ENCODE results near the gene PABPN1L.
"Not testable (repeated sequence)": the region's sequence is repeated elsewhere in the genome, so short reads cannot be mapped to it uniquely, and the experiment has no call there.

Gene PABPN1L

DNA sequence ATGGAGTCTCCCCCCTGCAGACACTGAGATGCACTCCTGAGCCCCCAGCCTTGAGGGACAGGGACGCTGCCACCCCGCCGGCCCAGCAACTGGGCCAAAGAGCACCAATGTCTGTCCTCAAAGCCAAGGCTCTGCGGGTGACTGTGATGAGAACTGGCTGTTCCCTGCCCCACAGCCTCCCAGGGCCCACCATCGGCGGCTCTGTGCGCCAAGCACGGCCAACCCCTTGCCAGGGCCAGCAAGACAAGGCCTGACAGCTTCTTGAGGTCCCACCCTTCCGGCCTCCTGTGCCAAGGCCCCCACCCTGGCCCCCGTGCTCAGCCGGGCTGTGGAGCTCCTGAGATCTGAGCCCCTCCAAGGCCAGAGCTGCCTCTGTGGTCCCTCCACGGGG, 34.2 kb upstream of the PABPN1L start:
- no peak for DNase-seq

DNA sequence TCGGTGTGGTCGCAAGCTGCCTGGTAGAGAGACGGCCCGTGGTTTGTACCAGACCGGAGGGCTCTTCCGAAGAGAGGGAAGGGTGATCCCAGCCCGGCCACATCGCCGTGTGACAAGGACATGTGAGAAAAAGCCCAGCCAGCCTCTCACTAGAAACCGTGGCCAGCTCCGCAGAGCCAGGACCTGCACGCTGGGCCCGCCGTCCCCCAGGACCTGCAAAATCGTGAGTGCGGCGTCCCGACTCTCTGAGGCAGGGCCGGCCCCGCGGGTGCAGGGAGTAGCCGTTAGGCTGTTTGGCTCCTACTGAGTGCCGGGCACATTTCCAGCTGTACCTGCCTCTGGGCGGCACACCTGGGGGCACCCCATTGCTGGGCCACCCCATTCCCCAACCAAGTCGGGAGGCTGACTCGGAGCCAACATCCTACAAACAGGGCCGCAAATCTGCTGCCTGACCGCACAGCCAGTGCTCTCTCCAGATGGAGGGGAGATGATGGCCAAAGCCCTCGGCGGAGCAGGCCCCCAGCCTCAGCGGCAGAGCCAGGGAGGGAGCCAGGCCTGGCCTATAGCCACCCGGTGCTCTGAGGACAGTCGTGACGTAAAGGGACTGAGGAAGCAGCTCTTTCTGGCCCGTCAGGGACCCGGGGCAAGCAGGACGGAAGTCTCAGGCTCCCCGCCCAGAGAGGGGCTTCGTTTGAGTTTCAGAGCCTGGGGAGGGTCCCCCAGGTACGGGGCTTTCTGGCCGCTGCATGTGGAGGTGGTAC, 33.6 kb upstream of the PABPN1L start:
- DNase-seq: no peak

DNA sequence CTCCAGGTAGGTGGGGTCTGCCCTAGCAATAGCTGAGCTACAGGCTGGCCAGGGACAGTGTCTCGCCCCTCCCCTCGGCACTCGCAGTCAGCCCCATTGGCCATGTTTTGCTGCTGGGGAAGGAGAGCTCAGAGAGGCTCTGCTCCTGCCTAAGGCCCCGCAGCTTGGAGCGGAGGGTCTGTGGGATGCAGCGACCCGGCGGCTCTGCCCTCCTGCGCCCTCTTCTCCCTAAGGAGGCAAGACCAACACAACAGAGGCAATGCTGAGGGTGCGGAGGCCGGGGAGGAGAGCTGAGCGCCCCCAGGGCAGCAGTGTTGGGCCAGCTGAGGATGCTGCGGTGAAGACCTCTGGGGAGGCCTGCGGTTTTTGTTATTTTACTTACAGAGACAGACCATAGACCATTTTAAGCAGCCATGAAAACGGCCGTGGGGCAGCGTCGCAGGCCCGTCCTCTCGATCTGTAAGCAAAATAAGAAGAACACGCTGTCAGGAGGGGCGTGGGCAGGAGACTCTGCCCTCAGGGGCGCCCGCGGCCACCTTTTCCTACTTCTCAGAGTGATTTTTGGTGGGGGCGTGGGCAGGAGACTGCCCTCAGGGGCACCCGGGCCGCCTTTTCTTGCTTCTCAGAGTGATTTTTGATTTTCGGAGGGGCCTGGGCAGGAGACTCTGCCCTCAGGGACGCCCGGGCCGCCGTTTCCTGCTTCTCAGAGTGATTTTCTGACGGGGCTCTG, 31.4 kb upstream of the PABPN1L start:
- no peak for DNase-seq

DNA sequence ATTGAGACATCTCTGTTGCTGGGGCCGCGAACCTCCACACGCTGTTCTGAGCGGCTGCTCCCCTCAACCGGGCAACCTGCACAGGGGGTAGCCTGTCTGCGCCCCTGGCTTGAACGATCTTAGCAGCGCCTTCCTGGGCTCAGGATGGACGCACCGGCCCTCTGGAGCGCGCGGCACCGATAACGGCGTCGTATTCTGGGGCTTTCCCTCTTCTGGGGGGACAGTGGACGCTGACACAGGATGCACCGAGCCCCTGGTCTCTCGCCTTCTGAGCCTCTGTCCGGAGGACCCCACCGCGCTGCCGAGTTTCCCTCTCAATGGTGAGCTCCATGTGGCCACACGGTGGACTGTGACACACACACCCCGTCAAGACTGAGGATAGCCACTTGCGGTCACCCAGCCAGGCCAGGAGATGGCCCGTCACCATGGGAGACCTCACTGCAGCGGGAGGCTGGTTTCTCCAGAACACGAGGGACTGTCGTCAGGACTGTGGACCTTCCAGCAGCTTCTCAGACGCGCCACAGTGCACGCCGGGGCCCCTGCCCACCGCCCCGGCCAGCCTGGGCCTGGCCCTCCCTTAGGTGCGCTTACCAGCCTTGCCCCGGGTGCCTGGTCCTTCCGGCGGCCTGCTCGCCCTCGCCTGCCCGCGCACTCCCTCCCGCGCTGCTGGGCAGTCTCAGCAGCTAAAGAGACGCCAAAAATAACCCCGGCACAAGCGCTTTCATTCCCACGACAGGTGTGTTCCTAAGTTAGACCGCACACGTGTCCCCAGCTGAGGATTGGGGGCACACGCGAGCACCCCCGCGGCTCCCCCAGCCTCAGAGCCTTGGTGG, 30.0 kb upstream of the PABPN1L start:
- no peak for DNase-seq

DNA sequence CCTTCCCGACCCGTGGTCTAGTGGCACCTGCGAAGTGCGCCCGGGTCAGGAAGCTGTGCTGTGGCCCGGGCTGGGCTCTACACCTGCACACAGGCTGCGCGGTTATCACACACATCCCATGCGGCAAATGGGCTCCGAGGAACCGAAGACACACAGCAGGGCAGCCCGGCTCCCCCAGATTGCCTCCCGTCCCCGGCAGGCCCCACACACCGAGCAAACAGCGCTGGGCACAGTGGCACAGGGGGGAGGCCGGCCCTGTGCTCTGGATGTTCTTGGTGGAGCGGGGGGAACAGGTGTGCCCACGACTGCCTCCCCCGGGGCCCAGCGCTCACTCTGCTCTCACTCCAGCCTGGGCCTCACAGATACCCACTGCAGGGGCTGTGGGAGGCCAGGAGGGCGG, 28.9 kb upstream of the PABPN1L start:
- DNase-seq: no peak

DNA sequence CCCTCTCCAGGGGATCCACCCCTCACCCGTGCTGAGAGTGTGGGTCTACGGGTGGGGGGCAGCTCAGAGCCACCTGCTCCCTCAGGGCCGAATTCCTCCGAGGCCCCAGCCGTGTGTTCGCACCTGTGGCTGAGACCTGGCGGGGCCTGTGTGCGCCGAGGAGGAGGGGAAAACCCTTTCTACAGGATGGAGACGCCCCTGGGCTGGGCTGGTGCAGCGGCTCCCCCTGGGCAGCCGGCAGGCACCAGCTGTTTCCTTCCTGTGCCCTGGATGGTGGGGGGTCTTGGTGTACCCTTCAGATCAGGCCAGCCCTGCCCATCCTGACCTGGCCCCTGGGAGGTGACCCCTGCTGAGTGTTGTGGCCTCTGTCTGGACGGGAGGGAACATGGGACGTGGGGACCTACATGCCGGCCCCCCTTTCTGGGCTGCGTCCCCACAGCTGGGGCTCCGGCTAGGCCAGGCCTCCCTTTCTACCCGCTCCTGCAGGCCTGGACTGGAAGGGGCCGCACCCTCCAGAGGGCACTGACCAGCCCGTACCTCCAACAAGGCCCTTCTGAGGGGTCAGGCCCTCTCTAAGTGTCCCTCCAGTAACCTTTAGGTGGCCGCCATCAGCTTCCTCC, 28.3 kb upstream of the PABPN1L start:
- DNase-seq: no peak

DNA sequence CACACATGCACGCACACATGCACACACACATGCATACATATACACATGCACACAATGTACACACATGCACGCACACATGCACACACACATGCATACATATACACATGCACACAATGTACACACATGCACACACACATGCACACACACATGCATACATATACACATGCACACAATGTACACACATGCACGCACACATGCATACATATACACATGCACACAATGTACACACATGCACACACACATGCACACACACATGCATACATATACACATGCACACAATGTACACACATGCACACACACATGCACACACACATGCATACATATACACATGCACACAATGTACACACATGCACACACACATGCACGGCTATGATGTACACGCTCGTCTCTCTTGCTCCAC, 27.8 kb upstream of the PABPN1L start:
- not testable (repeated sequence) for DNase-seq

DNA sequence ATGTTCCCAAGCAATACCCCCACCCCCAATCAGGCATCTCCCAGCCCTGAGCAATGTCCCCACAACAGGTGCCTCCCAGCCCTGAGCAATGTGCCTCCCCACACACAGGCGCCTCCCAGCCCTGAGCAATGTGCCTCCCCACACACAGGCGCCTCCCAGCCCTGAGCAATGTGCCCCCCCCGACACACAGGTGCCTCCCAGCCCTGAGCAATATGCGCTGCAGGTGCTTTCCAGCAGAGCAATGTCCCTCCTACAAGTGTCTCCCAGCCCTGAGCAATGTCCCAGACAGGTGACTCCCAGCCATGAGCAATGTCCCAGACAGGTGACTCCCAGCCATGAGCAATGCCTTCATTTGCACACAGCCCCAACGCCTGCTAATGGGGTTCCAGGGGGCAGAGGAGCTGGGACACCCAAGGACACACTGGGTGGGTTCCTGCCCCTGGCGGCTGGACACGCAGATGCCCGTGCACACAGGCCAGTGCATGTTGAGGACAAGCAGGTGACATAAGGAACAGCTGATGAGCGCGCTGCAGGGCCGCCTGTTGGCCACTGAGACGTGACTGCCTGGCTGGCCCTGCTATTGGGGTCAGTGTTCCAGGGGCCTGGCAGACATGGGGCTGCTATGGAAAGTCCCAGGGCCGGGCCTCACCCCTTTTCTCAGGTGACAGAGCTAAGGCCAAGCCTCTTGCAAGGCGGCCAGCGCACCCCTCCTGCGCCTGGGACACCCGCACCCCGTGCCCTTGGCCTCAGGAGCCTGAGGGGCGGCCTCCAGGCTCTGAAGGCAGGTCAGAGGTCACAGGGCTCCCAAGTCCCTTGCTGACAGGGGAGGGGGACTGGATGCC, 26.9 kb upstream of the PABPN1L start:
- no peak for DNase-seq

DNA sequence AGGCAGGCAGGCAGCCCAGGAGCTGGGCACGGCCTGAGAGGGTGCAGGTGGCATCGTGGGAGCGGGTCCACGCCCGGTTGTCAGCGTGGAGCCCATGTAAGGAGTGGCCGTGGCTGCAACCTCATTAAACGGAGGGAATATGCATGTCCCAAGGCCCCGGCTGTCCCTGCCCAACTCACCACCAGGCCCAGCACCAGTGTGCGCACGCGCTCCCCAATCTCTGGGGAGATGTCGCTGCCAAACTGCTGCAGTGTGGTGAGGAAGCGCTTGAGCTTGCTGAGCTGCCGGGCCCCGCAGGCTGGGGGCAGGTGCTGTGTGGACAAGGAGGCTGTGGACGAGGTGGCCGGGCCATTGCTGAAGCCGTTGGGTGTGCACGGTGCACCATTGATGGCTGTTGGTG, 25.6 kb upstream of the PABPN1L start:
- DNase-seq: no peak

DNA sequence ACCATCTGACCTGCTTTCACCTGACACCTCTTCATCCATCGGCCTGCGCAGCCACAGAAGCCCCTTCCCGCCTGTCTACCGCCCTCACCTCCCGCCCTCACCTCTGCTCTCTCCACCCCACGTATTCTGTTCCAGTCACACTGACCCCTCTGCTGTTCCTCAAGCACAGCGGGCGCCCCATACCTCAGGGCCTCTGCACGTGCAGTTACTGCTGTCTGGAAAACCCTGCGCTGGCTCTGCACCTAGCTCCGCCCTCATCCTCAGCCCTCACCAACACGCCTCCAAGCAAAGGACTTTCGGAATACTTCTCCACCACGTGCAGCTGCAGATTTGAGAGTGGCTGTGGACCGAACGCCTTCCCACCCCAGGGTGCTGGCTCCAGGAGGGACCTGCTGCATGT, 24.6 kb upstream of the PABPN1L start:
- no peak for DNase-seq

DNA sequence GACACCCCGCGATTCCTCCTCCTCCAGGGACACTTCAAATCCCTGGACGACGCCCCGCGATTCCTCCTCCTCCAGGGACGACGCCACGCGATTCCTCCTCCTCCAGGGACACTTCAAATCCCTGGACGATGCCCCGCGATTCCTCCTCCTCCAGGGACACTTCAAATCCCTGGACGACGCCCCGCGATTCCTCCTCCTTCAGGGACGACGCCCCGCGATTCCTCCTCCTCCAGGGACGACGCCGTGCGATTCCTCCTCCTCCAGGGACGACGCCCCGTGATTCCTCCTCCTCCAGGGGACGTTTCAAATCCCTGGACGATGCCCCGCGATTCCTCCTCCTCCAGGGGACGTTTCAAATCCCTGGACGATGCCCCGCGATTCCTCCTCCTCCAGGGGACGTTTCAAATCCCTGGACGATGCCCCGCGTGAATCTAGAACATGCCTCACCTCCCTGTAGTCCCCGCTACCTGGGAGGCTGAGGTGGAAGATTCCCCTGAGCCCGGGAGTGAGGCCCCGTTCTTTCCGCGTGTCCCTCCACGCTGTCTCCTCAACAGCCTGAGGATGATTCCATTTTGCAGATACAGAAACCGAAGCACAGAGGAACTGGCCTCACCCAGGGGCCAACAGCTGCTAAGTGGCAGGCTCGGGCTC, 23.4 kb upstream of the PABPN1L start:
- not testable (repeated sequence) for DNase-seq

DNA sequence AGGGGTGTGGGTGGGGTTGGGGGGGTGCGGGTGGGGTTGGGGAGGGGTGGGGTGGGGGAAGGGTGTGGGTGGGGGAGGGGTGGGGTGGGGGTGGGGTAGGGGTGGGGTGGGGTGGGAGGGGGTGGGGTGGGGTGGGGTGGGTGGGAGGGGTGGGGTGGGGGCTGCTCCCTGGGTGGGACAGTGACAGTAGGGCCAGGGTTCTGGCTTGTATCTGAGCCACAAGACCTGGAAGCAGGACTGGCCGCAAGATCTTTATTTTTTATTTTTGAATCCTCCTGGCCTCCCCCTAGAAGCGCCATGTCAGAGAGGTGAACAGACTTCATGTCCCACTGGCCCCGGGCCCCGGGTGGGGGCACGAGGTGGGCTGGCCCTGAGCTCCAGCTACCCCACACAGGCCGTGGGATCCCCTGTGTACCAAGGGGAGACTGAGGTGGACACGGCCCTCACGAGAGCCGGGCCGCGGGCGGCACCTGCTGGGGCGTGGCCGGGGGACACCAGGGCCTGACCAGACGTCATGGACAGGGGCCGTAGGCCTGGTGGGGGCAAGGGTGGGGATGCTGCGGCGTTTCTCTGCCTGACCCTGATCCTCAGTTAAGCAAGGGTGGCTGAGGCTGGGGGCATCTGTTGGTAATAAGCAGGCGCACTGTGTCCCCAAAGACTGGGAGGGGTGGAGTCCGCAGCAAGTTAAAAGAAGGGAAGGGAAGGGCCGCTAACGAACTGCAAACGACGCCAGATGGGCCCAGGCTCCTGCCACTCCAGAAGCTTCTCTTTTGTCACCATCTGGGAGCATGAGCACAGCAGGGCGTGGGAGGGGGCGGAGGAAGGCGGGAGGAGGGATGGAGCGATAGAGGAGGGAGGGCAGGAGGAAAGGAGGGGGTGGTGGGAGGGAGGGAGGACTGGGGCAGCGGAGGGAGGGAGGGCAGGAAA, 22.3 kb upstream of the PABPN1L start:
- DNase-seq: no peak

DNA sequence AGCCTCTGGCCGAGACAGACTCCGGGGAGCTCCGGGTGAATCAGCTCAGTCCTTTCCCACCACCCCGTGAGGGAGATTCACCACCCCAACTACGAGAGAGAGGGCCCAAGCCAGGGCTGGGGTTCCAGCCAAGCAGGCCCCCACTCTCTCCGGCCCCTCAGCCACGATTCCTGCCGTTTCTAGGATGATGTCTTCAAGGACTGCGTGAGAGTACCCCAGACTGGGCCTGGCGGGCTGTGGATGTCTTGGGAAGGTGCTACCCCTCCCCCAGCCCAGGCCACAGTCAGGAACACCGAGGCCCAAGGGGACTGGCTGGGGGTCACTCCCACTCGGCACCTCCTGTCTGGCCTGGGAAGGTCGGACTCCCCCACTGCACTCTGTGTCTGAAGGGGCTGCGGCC, 21.6 kb upstream of the PABPN1L start:
- no peak for DNase-seq

DNA sequence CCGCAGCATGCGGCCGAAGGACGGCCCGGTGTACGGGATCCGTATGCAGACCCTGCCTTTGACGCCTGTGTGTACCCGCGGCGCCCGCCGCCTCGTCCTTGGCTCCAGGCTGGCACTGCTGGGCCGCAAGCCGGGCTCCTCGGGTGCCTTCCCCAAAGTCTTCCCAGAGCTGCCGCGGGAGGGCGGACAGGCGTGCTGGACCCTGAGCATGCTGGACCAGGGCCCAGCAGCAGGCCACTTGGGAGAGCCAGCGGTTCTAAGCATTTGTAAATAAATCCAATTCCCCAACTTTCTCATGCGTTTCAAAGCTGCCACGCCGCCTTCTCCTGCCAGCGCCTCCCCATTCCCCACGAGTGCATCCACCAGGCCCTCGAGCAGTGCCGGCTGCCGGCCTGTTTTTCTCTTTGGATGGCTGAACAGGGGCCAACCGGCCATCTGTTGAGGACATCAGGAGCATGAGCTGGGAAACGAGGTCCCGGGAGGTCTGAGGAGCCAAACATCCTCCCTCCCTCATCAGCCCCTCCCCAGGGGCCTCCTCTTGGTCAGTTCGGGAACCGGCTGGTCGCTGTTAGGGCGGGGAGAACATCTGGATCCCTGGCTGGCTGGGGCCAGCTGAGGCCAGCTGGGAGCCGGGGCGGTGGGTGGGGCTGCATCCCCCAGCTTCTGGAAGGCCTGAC, 20.5 kb upstream of the PABPN1L start:
- DNase-seq: no peak

DNA sequence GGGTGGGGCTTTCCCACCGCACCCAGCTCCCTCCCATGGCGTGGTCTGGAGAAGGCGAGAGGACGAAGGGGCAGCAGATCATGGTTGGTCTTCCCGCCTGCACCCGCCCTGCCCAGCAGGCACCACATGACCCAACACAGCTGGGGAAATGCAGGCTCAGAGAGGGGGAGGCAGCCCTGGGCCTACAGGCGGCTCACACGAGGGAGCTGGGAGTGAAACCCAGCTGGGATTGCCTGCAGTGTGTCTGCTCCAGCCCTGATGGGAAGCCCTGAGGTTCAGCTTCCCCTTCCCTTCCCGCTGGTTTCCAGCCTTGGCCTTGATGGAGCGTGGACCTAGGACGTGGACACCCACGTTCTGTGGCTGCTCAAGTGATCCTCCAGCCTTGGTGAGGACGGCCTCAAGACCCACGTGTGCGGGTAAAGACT, 20.0 kb upstream of the PABPN1L start:
- no peak for DNase-seq

DNA sequence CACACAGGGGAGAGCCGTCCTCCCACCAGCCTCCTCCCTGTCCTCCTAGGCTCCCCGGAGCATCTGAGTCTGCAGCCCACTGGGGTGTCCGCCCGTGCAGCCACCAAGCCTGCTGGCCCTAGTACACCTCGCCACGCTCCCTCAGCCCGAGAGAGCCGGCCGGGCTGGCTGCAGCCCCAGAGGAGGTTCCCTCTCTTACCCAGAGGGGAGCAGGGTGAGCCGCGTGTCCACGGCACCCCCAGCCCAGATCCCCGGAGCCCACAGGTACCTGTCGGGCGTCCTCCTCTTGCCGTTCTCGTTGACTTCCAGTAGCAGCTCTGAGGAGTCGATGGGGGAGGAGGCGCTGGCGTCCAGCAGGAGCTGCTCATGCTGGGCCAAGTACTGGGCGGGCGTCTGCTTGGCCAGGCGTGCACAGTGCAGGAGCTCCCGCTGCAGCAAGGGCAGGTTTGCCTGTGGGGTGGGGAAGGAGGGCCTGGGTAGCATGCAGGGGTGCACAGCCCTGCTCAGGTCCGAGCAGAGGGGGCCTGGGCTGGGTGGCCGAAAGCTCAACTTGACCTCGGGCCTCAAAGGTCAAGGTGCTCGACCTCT, 19.3 kb upstream of the PABPN1L start:
- DNase-seq: no peak

DNA sequence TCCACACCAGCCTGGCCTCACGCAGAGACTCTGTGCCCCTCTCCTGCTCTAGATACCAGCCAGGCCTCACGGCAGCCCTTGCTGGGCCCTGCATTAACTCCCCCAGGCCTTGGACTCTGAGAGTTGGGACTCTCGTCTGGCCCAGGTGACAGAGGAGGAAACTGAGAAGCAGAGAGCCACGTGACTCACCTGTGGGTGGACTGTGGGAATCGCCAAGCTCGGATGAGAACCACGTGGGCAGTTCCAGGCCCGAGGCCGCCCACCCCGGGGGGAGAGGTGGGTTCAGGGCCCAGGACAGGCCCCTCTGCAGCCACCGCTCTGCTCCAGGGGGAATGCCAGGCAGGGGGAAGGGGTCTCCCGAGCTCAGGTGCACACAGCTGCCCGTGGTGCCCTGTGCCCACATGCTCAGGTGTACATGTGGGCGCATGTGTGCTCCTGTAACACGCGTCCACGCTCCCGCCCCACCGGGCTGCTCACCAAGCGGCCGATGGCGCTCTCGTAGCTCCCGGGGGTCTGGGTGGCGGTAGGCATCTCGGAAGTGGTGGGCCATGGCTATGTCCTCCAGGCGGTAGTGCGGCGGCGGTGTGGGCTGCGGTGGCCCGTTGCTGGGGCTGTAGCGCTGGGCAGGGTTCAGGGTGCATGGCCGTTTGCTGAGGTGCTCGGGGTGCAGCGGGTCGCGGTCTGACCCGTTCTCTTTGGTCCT, 18.3 kb upstream of the PABPN1L start:
- DNase-seq: no peak

DNA sequence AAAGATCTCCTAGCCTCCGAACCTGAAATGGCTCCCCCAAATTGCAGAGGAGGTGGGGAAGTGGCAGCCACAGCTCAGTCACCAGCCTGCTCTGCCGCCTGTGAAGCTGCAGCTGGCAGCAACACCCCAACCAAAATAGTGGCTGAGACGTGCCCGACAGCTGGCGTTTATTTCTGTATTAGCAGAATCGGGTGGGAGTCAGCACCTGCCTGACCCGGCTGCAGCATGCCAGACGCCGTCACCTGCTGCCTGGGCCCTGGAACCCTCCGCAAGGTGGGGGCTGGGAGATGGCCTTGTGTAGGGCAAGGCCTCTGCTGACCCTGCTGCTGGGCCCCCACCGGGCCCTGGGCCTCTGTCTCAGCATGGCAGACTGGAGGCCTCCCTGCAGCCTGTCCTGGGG, 17.5 kb upstream of the PABPN1L start:
- no peak for DNase-seq
